Activated CD4-positive, alpha-beta T cell treated with anti-CD3 and anti-CD28 coated beads, Interleukin-2, amount 50 U/mL, for 1 hour (primary cell): ENCODE measurements around the gene POC5.
"Not testable (repeated sequence)": the region's sequence is repeated elsewhere in the genome, so short reads cannot be mapped to it uniquely, and the experiment has no call there.

Experiments
- DNase-seq: peaks from one replicate; pipeline ENCODE4 v3.0.0-alpha.2; 2020

POC5 gene

GRCh38 chr5:75717082-75717922 lies at the start of gene POC5:
Gene POC5 (minus strand): TSS chr5:75717437. CDS start chr5:75712937, 4,500 bp downstream.
- peak; percentile 99 for DNase-seq

GRCh38 chr5:75758116-75758515 lies 40.9 kb upstream of the POC5 start:
- no peak for DNase-seq

GRCh38 chr5:75756981-75757380 lies 39.7 kb upstream of the POC5 start:
- DNase-seq, result no peak

GRCh38 chr5:75756211-75756610 lies 39.0 kb upstream of the POC5 start:
- DNase-seq, result no peak

GRCh38 chr5:75753182-75753581 lies 35.9 kb upstream of the POC5 start:
- DNase-seq, result no peak

- no peak for DNase-seq
Observed at GRCh38 chr5:75744355-75744754, 27.1 kb upstream of the POC5 start.

GRCh38 chr5:75736273-75736672 lies 19.0 kb upstream of the POC5 start:
- DNase-seq, result no peak

- no peak for DNase-seq
Observed at GRCh38 chr5:75734913-75735789, 17.9 kb upstream of the POC5 start.

GRCh38 chr5:75733767-75734166 lies 16.5 kb upstream of the POC5 start:
- DNase-seq, result no peak

GRCh38 chr5:75731515-75731914 lies 14.3 kb upstream of the POC5 start:
- DNase-seq, result not testable (repeated sequence)

GRCh38 chr5:75729321-75729720 lies 12.1 kb upstream of the POC5 start:
- no peak for DNase-seq

GRCh38 chr5:75727931-75728330 lies 10.7 kb upstream of the POC5 start:
- DNase-seq, result no peak

GRCh38 chr5:75726224-75726623 lies 9.0 kb upstream of the POC5 start:
- DNase-seq, result not testable (repeated sequence)

- no peak for DNase-seq
Observed at GRCh38 chr5:75723378-75723777, 6.1 kb upstream of the POC5 start.

- DNase-seq, result no peak
Observed at GRCh38 chr5:75721573-75721972, 4.3 kb upstream of the POC5 start.

GRCh38 chr5:75720882-75721281 lies 3.6 kb upstream of the POC5 start:
- no peak for DNase-seq

GRCh38 chr5:75716715-75717081 lies 539 bp downstream of the POC5 start:
- no peak for DNase-seq

GRCh38 chr5:75712091-75712490 lies 5.1 kb downstream of the POC5 start:
- no peak for DNase-seq

GRCh38 chr5:75711151-75711550 lies 6.1 kb downstream of the POC5 start:
- no peak for DNase-seq

GRCh38 chr5:75710637-75711036 lies 6.6 kb downstream of the POC5 start:
- no peak for DNase-seq

- DNase-seq, result no peak
Observed at GRCh38 chr5:75707911-75708509, 9.2 kb downstream of the POC5 start.

- DNase-seq, result no peak
Observed at GRCh38 chr5:75706775-75707174, 10.5 kb downstream of the POC5 start.

GRCh38 chr5:75706016-75706415 lies 11.2 kb downstream of the POC5 start:
- DNase-seq, result no peak

GRCh38 chr5:75701856-75702255 lies 15.4 kb downstream of the POC5 start:
- DNase-seq, result no peak
